Cardiac muscle cell (in vitro differentiated cells and primary cell): ENCODE results near the gene AIFM1. TPM values are rescaled to one million over a fixed set of nuclear protein-coding genes. Genes with fewer than 3 reads are reported as not detected.

ENCODE experiments used
- DNase-seq, 2 donors: peaks; one replicate each; pipeline versions ENCODE4 v3.0.0 to v3.0.0-alpha.2; 2010 to 2017; ENCODE audit warnings: low read depth in 1 of 2, low spot score in 1 of 2
- H3K27ac ChIP-seq: fragments of 200-600 bp; sonication (generic); 2 replicates; pipeline ENCODE4 v1.5.1; 2016
- H3K27me3 ChIP-seq: fragments of 200-600 bp; sonication (generic); 2 replicates; pipeline ENCODE4 v1.6.0; 2016; ENCODE audit warnings: control low read depth
- H3K36me3 ChIP-seq: fragments of 200-600 bp; sonication (generic); 2 replicates; pipeline ENCODE4 v1.5.1; 2016; ENCODE audit warnings: control low read depth
- H3K4me1 ChIP-seq: fragments of 200-600 bp; sonication (generic); 2 replicates; pipeline ENCODE4 v1.8.1; 2017; ENCODE audit warnings: low read depth, mild to moderate bottlenecking, mixed run types
- H3K4me3 ChIP-seq: fragments of 200-600 bp; sonication (generic); 2 replicates; pipeline ENCODE4 v1.5.1; 2016; ENCODE audit warnings: mild to moderate bottlenecking
- H3K9me3 ChIP-seq: fragments of 200-600 bp; sonication (generic); 2 replicates; pipeline ENCODE4 v1.5.1; 2017; ENCODE audit warnings: low read depth, mild to moderate bottlenecking, control low read depth
- polyA plus RNA-seq: library from polyadenylated mRNA; unstranded; fragments of >200 nt; fragmentation: Nextera tagmentation; extraction: Ambion mirVana; gene quantifications from 2 replicates; pipeline ENCODE4 v1.2.1, GENCODE V29; 2016
- total RNA-seq: library from RNA; depleted of rRNA; stranded (reverse); fragments of >200 nt; gene quantifications from 2 replicates; pipeline ENCODE4 v1.2.3, GENCODE V29; 2016
- TF ChIP-seq, protein P1 (sequence below): IDR thresholded peaks from 2 replicates; pipeline ENCODE4 v1.5.1; 2012; ENCODE audit warnings: low read depth, mild to moderate bottlenecking, low read length

AIFM1 gene
- total and polyA plus RNA-seq, 2 experiments from 2014 or later, result 53.6 to 184 TPM

DNA sequence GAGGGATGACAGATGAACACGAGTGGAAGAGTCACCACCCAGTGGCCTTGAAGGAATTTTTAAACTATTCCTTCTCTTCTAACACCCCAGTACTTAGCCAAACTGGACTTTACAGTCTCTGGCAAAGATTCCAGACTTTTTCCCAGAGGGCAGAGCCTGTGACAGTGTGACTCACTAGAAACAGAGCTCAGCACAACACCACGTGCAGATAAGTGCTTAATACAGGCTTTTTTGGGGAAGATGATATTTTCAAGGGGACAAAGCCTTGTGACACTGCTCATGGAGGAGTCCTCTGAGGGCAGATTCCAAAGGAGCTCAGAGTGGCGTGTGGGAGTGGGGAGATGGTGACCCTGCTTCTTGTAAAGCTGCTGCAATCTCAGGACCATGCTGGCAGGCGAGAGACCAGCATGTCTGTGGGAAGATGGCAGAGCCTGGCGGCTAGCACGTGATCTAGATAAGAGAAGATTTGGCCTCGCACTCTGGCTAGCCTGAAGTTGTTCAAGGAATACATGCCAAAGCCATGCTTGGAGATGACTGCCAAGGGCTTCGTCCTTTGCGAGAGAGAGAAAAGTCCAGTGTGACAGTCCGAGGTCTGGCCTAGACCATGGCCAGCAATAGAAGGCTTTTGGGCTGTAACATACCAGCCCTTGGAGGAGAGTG, 8.5 kb upstream of the AIFM1 start:
- TF ChIP-seq, protein P1, sequence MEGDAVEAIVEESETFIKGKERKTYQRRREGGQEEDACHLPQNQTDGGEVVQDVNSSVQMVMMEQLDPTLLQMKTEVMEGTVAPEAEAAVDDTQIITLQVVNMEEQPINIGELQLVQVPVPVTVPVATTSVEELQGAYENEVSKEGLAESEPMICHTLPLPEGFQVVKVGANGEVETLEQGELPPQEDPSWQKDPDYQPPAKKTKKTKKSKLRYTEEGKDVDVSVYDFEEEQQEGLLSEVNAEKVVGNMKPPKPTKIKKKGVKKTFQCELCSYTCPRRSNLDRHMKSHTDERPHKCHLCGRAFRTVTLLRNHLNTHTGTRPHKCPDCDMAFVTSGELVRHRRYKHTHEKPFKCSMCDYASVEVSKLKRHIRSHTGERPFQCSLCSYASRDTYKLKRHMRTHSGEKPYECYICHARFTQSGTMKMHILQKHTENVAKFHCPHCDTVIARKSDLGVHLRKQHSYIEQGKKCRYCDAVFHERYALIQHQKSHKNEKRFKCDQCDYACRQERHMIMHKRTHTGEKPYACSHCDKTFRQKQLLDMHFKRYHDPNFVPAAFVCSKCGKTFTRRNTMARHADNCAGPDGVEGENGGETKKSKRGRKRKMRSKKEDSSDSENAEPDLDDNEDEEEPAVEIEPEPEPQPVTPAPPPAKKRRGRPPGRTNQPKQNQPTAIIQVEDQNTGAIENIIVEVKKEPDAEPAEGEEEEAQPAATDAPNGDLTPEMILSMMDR, result no peak
- Histone ChIP-seq H3K9me3 (no peaks in the 10 kb centered on the region), H3K4me1 (peaks cover 10% of the 10 kb centered on the region), H3K36me3 (no peaks in the 10 kb centered on the region), H3K27ac (peak overlapping the region; percentile 73), H3K4me3 (no peak overlapping the region), H3K27me3 (no peaks in the 10 kb centered on the region)
- peak in 1 of 2 donors; percentile 75 for DNase-seq

DNA sequence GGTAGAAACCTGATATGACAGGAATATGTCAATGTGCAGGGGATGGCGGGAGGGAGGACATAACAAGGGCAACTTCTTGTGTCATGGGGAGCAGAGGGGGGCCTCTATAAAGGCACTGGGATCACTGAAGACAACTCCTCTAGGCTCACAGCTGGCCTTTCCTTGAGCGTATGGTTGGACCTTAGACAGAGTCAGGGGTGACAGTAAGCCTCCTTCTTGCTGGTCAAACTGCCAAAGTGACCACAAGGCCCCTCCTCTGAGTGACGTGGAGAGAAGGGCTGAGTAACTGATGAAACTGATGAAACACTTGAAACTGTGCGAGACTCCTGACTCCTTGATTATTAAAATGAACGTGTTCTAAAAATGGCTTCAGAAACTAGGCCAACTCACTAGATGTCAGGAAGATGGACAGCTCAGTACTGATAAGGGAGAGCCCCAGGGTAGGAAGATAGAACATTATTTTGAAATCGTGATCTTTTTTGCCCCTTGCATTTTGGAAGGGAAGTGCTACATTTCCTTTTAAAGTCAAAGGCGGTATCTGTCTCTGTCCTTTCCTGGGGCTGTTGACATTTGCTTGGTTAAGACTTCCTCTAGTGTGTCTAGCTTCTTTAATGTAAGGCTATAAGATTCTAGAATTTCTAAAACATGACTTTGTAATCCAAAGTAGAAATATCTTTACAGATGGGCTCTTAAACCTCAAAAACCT, 7.7 kb upstream of the AIFM1 start:
- Histone ChIP-seq H3K9me3 (no peaks in the 10 kb centered on the region), H3K27ac (peak overlapping the region; percentile 73), H3K4me3 (no peak overlapping the region), H3K27me3 (no peaks in the 10 kb centered on the region), H3K4me1 (peaks cover 8% of the 10 kb centered on the region), H3K36me3 (no peaks in the 10 kb centered on the region)
- TF ChIP-seq, protein P1, result no peak
- DNase-seq, result peak in 1 of 2 donors; percentile 86

DNA sequence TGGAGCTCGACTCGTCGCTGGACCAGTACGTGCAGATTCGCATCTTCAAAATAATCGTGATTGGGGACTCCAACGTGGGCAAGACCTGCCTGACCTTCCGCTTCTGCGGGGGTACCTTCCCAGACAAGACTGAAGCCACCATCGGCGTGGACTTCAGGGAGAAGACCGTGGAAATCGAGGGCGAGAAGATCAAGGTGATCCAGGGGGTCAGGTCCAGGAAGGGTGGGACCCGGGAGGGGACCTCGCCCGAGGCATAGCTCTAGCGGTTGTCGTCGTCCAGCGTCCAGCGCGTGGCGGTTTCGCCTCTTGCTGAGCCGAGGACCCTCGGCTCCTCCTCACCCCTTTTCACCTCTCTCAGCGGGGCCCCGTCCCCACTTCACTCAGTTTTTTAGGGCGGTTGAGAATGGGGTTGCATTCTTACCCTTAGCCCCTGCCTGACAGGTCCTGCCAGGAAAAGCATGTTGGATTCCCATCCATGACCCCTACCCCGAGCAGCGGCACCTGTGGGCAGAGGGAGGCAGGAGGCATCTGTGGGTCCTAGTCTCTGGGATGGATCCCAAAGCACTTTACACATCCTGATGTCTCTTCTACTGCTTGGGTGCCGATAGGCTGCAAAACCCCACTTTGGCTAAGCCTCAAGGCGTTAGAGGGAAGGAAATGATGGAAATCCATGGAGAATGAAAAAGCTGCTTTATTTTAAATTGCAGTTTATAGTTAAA, 6.6 kb upstream of the AIFM1 start:
- no peaks in the 10 kb centered on the region for H3K9me3 ChIP-seq
- H3K27me3 ChIP-seq, result no peaks in the 10 kb centered on the region
- H3K4me3 ChIP-seq, result peak overlapping the region; percentile 35
- H3K4me1 ChIP-seq, result peaks cover 8% of the 10 kb centered on the region
- H3K27ac ChIP-seq, result no peak overlapping the region
- H3K36me3 ChIP-seq, result no peaks in the 10 kb centered on the region
- DNase-seq, result no peak
- TF ChIP-seq, protein P1, result no peak

DNA sequence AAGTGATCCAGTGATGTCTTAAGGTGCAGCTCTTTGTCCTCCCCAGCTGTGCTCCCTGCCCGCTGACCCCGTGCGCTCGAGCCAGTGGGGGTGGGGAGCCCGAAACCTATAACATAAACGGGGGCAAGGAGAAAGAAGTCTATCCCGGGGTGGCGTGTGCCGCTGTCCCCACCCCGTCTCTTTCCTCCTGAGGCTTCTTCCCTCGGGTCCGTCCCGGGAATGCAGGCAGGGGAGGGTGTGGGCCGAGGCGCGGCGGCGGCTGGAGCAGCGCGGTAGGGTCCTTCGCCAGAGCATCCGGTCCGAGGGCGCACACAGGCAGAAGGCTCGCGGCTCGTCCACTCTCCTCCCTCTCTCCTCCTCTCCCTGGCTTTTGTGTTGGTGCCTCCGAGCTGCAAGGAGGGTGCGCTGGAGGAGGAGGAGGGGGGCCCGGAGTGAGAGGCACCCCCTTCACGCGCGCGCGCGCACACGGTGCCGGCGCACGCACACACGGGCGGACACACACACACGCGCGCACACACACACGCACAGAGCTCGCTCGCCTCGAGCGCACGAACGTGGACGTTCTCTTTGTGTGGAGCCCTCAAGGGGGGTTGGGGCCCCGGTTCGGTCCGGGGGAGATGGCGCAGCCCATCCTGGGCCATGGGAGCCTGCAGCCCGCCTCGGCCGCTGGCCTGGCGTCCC, 5.9 kb upstream of the AIFM1 start, which contains the start of gene RAB33A:
RAB33A (plus strand) TSS at position 517 of the 681 bp plus-strand sequence; CDS start at position 618, 101 bp downstream.
- H3K4me3 ChIP-seq, result peak within 1 kb of the TSS; percentile 35
- peak; percentile 29 for DNase-seq
- no peak within 1 kb of the TSS for H3K27ac ChIP-seq

More for the DNA sequence above, 5.9 kb upstream of the AIFM1 start, which contains the start of gene RAB33A:
- no peaks in the 10 kb centered on the region for H3K9me3 ChIP-seq
- H3K27me3 ChIP-seq, result no peaks in the 10 kb centered on the region
- H3K36me3 ChIP-seq, result no peaks in the 10 kb centered on the region
- H3K4me1 ChIP-seq, result peaks cover 8% of the 10 kb centered on the region
- TF ChIP-seq, protein P1, result no peak
